Measurements from ENCODE around the gene CASP10. TPM values are rescaled to one million over a fixed set of nuclear protein-coding genes. Genes with fewer than 3 reads are reported as not detected.
A peak's percentile ranks its signal among the peaks of the same experiment; 100 is the strongest.

Gene CASP10
- total and polyA plus RNA-seq, 2 of the 13 experiments (the other 11 are each of a cell fraction or from before 2014, with no cell fraction given), result 22.2 to 23.8 TPM

DNA sequence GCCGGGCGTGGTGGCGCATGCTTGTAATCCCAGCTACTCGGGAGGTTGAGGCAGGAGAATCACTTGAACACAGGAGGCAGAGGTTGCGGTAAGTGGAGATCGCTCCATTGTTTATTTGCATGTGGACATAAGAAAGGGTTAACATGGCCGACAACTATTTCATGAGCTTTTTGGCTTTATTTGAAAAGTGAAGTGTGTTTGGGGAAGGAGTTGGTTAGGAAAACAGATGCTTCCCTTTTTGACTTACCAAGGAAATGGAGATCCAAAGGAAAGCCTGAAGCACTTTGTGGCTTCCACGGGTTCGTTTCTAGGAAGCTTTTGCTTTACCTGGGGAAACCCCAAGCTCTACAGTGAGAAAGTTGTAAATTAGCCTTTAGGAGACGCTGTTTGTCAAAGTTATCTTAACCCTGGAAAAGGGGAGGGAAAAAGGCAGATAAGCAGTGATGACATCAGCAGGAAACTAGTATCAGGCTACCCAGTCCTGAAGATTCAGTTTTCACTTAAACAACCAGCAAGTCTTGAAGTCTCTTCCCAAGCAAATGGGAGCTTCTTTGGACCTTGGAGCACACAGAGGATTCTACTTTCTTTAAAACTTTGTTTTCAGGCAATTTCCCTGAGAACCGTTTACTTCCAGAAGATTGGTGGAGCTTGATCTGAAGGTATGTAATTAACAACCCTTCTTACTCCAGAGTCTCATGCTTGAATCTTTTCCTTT, at the start of gene CASP10 (continued):
- TF ChIP-seq, protein P1, sequence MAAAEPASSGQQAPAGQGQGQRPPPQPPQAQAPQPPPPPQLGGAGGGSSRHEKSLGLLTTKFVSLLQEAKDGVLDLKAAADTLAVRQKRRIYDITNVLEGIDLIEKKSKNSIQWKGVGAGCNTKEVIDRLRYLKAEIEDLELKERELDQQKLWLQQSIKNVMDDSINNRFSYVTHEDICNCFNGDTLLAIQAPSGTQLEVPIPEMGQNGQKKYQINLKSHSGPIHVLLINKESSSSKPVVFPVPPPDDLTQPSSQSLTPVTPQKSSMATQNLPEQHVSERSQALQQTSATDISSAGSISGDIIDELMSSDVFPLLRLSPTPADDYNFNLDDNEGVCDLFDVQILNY (CRISPR knock-in tag; conservative IDR thresholded peaks at IDR 0.05), result no peak
- TF ChIP-seq YEATS2 (CRISPR knock-in tag; IDR thresholded peaks at IDR 0.05; ENCODE audit: borderline replicate concordance), result peak; percentile 31; the same call in 1 of the 2 replicates
- TF ChIP-seq RBFOX2 (IDR thresholded peaks at IDR 0.05; ENCODE audit: low read depth, low read length), result peak; percentile 54; the same call in 1 of the 2 replicates
- TF ChIP-seq, protein P2, sequence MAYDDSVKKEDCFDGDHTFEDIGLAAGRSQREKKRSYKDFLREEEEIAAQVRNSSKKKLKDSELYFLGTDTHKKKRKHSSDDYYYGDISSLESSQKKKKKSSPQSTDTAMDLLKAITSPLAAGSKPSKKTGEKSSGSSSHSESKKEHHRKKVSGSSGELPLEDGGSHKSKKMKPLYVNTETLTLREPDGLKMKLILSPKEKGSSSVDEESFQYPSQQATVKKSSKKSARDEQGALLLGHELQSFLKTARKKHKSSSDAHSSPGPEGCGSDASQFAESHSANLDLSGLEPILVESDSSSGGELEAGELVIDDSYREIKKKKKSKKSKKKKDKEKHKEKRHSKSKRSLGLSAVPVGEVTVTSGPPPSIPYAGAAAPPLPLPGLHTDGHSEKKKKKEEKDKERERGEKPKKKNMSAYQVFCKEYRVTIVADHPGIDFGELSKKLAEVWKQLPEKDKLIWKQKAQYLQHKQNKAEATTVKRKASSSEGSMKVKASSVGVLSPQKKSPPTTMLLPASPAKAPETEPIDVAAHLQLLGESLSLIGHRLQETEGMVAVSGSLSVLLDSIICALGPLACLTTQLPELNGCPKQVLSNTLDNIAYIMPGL (CRISPR knock-in tag; IDR thresholded peaks at IDR 0.05; ENCODE audit: borderline replicate concordance in 1 of 2, low read depth in 1 of 2), result peak; percentile 96 to 97
- TF ChIP-seq ZNF34 (CRISPR knock-in tag; IDR thresholded peaks at IDR 0.05; ENCODE audit: borderline replicate concordance), result no peak
- TF ChIP-seq, protein P3, sequence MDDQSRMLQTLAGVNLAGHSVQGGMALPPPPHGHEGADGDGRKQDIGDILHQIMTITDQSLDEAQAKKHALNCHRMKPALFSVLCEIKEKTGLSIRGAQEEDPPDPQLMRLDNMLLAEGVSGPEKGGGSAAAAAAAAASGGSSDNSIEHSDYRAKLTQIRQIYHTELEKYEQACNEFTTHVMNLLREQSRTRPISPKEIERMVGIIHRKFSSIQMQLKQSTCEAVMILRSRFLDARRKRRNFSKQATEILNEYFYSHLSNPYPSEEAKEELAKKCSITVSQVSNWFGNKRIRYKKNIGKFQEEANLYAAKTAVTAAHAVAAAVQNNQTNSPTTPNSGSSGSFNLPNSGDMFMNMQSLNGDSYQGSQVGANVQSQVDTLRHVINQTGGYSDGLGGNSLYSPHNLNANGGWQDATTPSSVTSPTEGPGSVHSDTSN (CRISPR knock-in tag; IDR thresholded peaks at IDR 0.05; ENCODE audit: borderline replicate concordance), result no peak
- TF ChIP-seq SRSF9 (IDR thresholded peaks at IDR 0.05; ENCODE audit: borderline replicate concordance, insufficient read depth, low read depth, low read length, poor library complexity, severe bottlenecking), result no peak
- TF ChIP-seq, protein P4, sequence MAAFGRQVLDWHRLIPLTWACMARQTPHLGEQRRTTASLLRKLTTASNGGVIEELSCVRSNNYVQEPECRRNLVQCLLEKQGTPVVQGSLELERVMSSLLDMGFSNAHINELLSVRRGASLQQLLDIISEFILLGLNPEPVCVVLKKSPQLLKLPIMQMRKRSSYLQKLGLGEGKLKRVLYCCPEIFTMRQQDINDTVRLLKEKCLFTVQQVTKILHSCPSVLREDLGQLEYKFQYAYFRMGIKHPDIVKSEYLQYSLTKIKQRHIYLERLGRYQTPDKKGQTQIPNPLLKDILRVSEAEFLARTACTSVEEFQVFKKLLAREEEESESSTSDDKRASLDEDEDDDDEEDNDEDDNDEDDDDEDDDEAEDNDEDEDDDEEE (CRISPR knock-in tag; IDR thresholded peaks at IDR 0.05), result peak; percentile 68; the same call in 1 of the 2 replicates
- no peak for TF ChIP-seq TRIM24 (CRISPR knock-in tag; IDR thresholded peaks at IDR 0.05)
- TF ChIP-seq HNRNPL (IDR thresholded peaks at IDR 0.05; ENCODE audit: low read depth, low read length), result no peak
- peak; percentile 88 for TF ChIP-seq ATF1 (CRISPR knock-in tag; IDR thresholded peaks at IDR 0.05)
- peak; percentile 54; the same call in 1 of the 2 replicates for TF ChIP-seq ZNF747 (CRISPR knock-in tag; IDR thresholded peaks at IDR 0.05; ENCODE audit: borderline replicate concordance)
- TF ChIP-seq SP140L (CRISPR knock-in tag; IDR thresholded peaks at IDR 0.05; ENCODE audit: borderline replicate concordance), result 0 out of 2 replicates have a peak, but pooled peaks have one; percentile 19
- TF ChIP-seq, protein P5, sequence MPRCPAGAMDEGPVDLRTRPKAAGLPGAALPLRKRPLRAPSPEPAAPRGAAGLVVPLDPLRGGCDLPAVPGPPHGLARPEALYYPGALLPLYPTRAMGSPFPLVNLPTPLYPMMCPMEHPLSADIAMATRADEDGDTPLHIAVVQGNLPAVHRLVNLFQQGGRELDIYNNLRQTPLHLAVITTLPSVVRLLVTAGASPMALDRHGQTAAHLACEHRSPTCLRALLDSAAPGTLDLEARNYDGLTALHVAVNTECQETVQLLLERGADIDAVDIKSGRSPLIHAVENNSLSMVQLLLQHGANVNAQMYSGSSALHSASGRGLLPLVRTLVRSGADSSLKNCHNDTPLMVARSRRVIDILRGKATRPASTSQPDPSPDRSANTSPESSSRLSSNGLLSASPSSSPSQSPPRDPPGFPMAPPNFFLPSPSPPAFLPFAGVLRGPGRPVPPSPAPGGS (CRISPR knock-in tag; IDR thresholded peaks at IDR 0.05), result peak; percentile 88; the same call in 1 of the 2 replicates
- TF ChIP-seq NR2F1 (CRISPR knock-in tag; IDR thresholded peaks at IDR 0.05), result peak in 1 of 2 experiments; percentile 20; a peak in 1 of 4 replicates
- TF ChIP-seq, protein P6, sequence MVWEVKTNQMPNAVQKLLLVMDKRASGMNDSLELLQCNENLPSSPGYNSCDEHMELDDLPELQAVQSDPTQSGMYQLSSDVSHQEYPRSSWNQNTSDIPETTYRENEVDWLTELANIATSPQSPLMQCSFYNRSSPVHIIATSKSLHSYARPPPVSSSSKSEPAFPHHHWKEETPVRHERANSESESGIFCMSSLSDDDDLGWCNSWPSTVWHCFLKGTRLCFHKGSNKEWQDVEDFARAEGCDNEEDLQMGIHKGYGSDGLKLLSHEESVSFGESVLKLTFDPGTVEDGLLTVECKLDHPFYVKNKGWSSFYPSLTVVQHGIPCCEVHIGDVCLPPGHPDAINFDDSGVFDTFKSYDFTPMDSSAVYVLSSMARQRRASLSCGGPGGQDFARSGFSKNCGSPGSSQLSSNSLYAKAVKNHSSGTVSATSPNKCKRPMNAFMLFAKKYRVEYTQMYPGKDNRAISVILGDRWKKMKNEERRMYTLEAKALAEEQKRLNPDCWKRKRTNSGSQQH (CRISPR knock-in tag; IDR thresholded peaks at IDR 0.05; ENCODE audit: low read depth), result peak; percentile 34; the same call in 1 of the 2 replicates

Data from HepG2 (cell line).